ENCODE measurements around the gene CYTH2.

DNA sequence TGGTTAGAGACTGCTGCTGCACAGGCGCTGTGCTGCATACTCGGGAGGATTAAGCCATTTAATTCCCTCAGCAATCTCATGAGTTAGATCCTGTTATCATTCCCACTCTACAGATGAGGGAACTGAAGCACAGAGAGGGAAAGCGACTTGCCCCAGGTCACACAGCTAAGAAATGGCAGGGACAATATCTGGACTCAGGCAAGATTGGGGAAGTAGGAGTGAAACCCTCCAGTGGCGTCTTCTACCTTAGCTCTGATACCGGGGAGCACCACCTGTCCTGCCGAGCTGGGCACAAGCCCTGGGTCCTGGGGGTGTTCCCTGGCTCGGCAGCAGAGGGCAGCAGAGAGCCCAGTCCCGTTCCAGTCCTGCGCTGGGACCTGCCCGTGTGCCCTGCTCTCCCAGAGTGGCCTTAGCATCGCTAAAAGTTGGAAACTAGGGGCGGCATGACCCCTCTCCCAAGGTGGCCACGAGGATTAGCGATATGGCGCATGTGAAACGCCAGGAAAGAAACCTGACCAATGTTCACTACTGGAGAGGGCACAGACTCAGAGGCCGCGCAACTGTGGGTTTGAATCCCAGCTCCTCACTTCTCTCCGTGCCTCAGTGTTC is 20.5 kb downstream of the CYTH2 start:
- TF ChIP-seq CTCF (IDR thresholded peaks at IDR 0.05) (peak; percentile 77 to 96 (median 90)), POLR2A (IDR thresholded peaks at IDR 0.05) (no peak)
